GM12865 (cell line): ENCODE results near the gene LCP2.

ENCODE experiments used
- DNase-seq: peaks from one replicate; pipeline ENCODE4 v3.0.0; 2010; ENCODE audit warnings: low read depth
- H3K4me3 ChIP-seq: 2 replicates; pipeline ENCODE4 v1.5.1; 2011; ENCODE audit warnings: mild to moderate bottlenecking, low read depth, low read length, control low read depth
- TF ChIP-seq, protein P1 (sequence below): IDR thresholded peaks from 2 replicates; pipeline ENCODE4 v1.5.1; 2011; ENCODE audit warnings: low read length, control low read depth, low read depth, inconsistent platforms; ENCODE audit not compliant: insufficient read depth; ENCODE audit errors: missing control alignments

LCP2 gene

DNA sequence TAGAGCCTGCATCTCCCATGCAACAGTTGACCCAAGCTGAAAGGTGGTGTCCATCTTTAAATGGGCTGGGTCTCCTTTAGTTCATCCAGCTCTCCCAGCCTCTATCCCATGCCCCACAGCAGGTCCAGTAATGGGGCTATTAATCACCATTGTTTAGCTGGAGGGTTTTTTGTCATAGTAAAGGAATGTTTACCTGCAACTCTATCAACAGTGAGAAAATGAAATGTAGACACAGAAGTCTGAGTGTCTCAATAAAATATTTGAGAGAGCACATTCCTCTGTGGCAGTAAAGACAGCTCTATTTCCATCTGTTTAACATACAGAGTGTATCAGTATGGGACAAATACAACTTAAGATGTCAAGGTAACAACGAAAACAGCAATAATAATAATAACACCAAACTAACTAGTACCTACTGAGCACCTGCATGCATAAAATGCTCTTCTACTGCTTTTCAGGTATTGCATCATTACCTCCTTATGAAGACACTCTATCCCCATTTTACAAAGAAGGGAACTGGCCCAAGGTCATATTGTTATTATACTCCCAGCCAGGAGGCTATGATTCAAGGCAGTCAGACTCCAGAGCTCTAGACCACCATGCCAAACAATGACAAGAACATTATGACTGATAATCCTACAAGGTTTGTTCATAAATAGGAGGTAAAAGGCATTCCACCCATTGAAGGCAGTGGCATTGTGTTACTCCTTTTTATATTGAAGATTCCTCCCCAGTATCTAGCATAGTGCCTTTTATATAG, 85.8 kb downstream of the LCP2 start:
- no peak overlapping the region for H3K4me3 ChIP-seq
- no peak for DNase-seq
- TF ChIP-seq, protein P1, sequence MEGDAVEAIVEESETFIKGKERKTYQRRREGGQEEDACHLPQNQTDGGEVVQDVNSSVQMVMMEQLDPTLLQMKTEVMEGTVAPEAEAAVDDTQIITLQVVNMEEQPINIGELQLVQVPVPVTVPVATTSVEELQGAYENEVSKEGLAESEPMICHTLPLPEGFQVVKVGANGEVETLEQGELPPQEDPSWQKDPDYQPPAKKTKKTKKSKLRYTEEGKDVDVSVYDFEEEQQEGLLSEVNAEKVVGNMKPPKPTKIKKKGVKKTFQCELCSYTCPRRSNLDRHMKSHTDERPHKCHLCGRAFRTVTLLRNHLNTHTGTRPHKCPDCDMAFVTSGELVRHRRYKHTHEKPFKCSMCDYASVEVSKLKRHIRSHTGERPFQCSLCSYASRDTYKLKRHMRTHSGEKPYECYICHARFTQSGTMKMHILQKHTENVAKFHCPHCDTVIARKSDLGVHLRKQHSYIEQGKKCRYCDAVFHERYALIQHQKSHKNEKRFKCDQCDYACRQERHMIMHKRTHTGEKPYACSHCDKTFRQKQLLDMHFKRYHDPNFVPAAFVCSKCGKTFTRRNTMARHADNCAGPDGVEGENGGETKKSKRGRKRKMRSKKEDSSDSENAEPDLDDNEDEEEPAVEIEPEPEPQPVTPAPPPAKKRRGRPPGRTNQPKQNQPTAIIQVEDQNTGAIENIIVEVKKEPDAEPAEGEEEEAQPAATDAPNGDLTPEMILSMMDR = no peak

DNA sequence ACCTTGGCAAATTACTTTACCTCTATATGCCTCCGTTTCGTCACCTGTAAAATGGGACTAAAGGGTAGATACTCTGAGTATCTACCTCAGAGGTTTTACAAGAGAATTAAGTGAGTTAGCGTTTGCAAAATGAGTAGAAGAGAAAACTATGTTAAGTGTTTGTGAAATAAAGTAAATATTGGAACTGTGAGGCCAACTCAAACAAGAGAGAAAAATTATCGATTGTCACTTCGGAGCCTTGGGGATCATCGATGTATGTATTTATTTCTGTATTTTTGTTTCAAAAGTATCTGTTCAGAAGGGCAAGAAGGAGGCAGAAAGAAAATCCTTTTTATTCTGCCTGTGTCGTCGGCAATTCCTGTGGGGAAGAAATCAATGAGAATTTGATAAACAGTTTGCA, 90.6 kb downstream of the LCP2 start:
- no peak for DNase-seq
- TF ChIP-seq, protein P1 = no peak
- H3K4me3 ChIP-seq = no peak overlapping the region

DNA sequence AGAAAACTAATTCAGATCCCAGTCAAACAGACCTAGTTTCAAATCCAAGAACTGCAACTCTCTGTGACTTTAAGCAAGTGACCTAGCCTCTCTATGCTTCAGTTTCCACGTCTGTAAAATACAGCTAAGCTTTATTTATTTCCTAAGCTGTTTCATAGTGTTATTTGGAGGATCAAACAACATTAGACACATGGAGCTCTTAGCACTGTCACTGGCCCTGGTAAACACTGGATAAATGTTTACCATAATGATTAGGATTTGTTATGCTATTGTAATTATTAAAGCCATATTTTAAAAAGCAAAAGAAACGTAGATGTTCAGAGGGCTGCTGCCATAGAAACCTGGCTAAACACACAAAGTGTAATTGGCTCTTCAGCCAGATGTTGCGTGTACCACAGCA, 91.4 kb downstream of the LCP2 start:
- H3K4me3 ChIP-seq = no peak overlapping the region
- DNase-seq = no peak
- TF ChIP-seq, protein P1 = no peak

DNA sequence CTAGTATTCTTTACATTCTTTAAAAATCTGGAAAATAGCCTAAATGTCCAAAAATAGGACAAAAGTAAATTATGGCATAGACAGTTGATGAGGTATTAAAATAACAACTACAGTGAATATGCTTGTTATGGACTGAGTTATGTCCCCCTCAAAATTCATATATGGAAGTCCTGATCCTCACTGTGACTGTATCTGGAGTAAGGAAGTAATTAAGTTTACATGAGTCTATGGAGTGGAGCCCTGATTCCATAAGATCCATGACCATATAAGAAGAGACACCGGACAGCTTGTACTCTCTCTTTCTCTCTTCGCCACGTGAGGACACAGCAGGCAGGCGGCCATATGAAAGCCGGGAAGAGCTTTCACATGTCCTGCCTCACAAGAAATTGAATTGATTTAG, 93.4 kb downstream of the LCP2 start:
- no peak overlapping the region for H3K4me3 ChIP-seq
- TF ChIP-seq, protein P1 = no peak
- no peak for DNase-seq

DNA sequence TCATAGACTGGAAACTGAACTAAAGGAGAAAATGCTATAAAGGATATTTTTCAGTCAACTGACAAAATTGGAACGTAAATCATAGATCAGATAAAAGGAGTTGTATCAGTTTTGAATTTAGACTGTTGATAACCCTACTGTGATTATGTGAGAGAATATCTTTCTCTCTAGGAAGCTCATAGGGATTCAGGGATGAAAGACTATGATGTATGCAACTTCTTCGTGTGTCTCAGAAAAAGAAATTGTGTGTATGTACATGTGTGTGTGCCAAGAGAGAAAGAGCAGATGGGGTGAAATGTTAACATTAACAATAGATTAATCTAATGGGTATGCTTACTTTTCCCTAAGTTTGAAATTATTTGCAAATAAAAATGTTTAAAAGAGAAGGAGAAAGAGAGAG, 95.5 kb downstream of the LCP2 start:
- H3K4me3 ChIP-seq = no peak overlapping the region
- TF ChIP-seq, protein P1 = no peak
- DNase-seq = no peak

DNA sequence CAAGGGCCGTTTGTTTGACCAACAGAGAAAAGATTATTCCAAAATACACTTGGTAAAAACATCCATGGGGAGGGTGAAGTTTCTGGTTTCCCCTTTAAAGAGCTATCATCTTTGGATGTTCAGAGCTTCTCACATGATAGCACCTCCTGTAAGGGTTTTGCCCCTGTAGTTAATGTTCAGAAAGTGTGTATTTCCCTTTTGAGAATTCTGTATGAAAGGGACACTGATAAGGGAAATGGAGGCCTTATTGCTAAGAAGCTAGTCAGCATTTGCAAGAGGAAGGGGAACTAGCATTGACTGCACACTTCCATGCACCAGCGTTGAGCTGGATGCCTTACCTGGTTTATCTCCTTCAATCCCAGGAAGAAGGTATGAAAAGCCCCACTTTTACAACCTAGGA, 96.3 kb downstream of the LCP2 start:
- TF ChIP-seq, protein P1 = no peak
- no peak for DNase-seq
- no peak overlapping the region for H3K4me3 ChIP-seq

DNA sequence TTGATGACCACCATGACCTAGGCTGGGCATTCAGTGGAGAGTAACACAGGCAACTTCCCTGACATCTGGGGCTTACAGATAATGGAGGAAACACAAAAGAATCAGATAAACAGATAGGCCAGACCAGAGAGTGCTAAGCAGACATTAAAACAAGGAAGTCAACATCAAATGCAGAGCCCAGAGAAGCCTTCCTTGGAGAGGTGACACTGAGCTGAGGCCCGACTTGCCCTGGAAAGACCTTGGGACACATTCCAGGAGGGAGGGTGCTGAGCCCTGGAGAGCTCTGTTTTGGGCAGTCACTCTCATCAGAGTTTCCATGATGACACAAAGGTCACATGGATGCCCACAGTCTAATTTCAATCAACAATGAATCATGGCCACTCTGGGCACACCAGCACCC, 96.7 kb downstream of the LCP2 start:
- no peak for DNase-seq
- no peak overlapping the region for H3K4me3 ChIP-seq
- TF ChIP-seq, protein P1 = no peak
